Stimulated activated CD8-positive, alpha-beta memory T cell treated with anti-CD3 and anti-CD28 coated beads, Interleukin-7, amount 100 ng/mL, for 24 hours (primary cell): ENCODE measurements around the gene SLC22A2.
"Not testable (repeated sequence)": the region's sequence is repeated elsewhere in the genome, so short reads cannot be mapped to it uniquely, and the experiment has no call there.

Experiments used
- DNase-seq: peaks from one replicate; pipeline ENCODE4 v3.0.0-alpha.2; 2020; ENCODE audit warnings: low read depth

Gene SLC22A2

DNA sequence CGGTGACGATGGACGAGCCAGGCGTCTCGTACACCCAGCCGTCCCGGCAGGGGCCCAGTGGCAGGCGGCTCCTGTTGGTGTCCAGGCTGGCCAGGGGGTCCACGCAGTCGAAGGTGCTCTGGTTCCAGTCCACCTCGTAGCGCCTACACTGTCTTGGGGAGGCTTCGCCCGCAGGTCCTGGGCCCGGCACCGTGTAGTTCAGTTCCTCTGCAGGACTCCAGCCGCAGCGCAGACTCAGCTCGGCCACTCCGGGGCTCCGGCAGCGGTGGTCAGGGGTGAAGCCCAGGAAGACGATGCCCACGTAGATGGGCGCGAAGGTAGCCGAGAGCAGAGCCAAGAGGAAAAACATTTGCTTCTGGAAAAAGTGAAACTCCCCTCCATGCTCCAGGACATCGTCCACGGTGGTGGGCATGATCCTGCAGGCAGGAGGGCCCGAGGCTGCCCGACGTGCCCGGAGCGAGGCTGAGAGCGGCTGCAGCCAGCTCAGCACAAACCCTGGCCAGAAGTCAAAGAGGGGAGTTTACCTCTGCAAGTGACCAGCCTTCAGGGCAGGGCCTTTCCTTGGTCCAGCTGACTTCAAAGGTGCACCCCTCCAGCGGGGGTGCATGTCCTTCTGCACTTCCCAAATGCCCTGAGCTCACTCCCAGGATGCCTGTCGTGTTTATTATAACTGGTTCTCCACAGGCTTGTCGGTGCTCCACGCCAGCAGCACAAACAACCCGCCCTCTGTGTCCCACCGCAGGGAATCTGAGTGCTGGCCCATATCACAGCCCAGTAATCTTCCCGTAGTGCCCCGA lies at the start of gene SLC22A2:
TSS of gene SLC22A2 (minus strand) at position 476 of the 797 bp plus-strand sequence. CDS start at position 412, 64 bp downstream.
- no peak for DNase-seq

DNA sequence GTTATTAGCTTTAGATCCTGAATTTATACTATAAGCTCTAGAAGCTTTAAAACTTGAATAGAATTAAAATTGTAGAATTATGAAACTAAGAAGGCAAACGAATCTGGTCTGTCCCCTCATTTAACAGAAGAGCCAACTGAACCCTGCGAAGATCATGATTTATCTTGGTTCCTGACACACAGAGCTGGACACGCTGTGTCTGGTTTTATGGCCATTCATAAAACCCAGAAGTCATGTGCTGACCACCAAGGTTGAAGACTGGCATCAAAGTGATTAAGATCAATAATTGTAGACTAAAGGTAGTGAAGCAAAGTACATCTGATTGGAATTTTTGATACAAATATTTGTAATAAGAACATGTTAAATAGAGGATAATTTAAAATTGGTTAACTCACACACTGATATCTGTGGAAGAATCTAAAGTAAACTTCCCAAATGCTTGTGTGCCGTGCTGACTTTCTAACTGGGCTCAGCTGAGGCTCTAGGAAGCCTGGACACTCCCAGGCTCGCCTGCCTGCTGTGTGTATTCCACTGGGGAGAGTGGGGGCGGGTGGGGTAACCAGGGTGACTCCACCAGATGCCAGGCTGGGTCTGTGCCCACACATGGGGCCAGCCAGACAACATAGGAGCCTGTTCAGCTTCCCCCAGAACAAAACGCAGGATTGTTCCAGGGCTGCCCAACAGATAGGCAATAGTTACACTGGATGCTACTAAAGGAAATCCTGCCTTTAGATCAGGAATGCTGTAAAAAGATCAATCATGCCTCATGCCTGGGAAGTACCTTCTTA lies 47.5 kb upstream of the SLC22A2 start:
- DNase-seq: no peak

DNA sequence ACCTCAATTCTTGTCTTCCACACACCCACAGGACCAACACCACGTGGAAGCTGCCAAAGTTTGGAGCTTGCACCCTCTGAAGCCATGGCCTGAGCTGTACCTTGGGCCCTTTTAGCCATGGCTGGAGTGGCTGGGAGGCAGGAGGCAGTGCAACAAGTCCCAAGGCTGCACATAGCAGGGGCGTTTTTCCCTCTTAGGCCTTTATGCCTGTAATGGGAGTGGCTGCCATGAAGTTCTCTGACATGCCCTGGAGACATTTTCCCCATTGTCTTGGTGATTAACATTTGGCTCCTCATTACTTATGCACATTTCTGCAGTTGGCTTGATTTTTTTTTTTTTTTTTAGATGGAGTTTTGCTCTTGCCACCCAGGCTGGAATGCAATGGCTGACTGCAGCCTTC lies 45.2 kb upstream of the SLC22A2 start:
- no peak for DNase-seq

DNA sequence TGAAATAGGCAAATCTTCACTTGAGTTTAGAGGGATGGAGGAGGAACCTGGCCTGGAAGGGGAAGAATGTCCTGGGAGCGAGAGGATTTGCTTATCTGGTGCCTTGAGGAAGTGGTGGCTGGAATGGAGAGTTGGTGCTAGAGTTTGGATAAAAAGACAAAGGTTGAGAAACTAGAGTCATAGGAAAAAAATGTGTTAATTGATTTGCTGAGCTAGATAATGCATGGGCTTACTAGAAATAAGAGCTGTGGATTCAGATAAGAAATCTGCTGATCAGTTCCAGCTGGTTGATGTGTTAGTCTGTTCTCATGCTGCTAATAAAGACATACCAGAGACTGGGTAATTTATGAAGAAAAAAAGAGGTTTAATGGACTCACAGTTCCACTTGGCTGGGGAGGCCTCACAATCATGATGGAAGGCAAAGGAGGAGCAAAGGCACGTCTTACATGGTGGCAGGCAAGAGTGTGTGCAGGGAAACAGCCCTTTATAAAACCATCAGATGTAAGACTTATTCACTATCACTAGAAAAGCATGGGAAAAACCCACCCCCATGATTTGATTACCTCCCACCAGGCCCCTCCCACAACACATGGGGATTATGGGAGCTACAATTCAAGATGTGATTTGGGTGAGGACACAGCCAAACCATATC lies 43.9 kb upstream of the SLC22A2 start:
- not testable (repeated sequence) for DNase-seq

DNA sequence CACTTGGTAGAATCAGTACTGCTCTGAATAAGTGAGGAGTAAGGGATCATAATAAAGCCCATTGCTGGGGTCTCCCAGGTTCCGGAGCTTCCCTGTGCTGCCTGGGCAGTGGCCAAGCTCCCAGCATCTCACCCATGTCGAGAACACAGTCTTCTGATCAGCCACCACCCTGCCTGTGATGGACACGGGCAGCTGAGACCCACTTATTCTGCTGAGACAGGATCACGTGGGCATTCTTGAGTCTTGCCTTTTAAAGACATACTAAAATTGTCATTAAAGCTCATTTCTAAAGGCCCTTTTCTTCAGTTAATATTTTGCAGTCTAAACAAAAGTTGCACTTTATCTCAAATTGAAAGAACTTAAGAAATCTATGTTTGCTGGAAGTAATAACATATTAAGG lies 42.7 kb upstream of the SLC22A2 start:
- DNase-seq: no peak

GRCh38 chr6:160300076-160300695 lies 41.6 kb upstream of the SLC22A2 start:
- DNase-seq: no peak

- no peak for DNase-seq
Observed at GRCh38 chr6:160299559-160299958, 40.9 kb upstream of the SLC22A2 start.

DNA sequence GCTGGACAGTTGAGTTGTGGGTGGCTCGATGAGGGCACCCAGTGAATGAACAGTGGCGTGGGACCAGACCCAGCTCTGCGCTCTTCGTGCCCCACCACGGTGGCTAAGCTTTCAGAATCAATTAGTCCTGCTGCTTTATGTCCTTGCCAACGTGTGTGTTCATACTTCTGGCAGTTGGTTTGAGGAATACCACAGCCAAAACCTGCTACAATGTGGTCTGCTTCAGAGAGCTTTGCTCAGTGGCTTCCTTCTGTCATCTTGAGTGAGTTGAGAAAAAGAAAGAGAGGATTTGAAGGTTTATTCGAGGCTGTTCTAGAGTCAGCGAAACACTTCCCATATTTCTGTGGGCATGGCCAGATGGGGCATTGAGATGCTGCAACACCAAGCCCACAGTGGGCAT lies 39.5 kb upstream of the SLC22A2 start:
- no peak for DNase-seq

DNA sequence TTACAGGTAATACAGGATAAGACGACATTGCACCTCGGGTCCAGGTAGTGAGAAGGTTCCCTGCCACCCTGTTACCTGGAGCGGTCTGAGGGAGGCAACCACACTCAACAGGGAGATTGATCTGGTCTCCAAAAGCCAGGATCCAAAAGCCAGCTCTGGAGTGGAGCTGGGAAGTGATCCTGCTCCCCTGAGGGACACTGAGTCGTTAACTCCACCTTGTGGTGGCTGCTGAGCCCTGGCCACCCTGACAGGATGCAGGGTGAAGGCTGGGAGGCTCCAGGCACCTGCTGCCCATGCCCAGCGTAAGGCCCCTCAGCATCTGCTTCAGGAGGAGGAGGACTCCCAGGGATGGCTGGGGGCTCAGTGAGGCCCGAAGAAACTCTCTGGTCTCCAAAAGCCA lies 38.7 kb upstream of the SLC22A2 start:
- no peak for DNase-seq

GRCh38 chr6:160293844-160294243 lies 35.2 kb upstream of the SLC22A2 start:
- DNase-seq: no peak

DNA sequence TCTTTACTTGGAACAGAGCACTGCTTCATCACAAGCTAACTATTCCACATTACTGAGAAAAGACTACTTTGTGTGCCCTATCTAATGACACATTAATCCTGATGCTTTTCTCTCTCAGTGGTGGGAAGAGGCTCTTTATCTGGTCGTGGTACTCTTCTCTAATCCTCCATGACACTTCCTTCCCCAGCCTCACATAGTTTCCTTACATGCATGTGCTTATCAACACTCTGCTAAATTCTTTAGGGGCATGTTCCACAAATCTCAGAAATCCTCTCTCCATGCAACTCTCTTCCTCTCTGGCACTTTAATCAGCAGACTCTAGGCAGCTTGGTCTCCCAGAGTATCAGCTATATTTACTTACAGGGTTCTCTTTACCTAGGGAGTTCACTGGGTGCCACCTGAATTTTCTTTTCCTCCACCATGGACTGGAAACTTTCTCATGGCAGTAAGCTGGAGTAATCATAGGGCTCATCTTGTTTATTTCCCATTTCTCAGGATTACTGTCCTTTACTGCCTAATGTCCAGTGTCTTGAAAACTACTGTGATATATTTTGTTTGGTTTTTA lies 27.0 kb upstream of the SLC22A2 start:
- DNase-seq: no peak

- DNase-seq: no peak
Observed at GRCh38 chr6:160284575-160284974, 26.0 kb upstream of the SLC22A2 start.

DNA sequence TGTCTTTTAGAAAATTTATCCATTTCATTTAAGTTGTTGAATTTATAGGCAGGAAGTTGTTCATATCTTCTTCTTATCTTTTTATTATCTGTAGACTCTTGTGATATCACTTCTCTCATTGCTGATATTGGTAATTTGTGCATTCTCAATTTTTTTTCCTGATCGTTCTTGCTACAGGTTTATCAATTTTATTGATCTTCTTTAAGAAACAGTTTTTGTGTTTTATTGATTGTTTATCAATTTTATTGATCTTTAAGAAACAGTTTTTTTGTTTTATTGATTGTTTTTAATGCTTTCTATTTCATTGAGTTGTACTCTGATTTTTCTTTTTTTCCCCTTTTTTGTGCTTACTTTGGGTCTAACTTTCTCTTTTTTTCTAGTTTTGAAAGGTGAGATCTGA lies 23.8 kb upstream of the SLC22A2 start:
- DNase-seq: no peak

- no peak for DNase-seq
Observed at GRCh38 chr6:160279850-160280249, 21.2 kb upstream of the SLC22A2 start.

GRCh38 chr6:160278786-160279310 lies 20.2 kb upstream of the SLC22A2 start:
- DNase-seq: no peak

DNA sequence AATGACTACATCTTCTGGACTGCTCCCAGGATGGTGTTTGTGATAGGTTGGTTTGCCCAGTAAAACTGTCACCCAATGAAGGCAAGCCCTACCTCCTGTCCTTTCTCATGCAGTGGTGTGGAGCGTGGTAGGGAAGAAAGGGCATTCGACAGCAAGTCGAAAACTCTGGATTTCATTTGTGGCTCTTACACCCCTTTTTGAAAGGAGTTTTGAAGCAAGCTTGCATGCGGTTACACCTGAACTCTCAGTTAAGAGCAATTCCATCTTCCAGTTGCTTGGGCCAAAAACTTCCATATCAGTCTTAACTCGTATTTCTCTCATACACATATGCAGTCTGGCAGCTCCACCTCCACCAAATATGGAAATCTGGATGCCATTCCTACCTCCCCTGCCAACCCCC lies 19.7 kb upstream of the SLC22A2 start:
- no peak for DNase-seq

DNA sequence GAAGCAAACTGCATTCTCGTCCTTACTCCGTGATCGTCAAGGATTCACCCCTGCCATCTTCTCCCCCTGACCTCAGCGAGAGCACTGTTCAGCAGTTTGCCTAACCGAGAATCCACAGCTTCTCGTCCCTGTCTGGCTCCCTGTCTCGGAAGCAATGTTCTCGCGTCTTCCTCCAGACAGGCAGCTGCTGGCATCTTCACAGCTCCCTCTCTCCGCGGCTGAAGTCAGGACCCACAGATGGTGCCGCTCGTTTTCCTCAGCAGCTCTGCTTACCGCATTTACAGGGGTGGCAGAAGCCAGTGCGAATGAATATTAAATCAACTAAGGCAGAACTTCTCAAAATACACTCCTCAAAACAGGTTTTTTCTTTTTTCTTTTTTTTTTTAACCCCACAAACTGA lies 18.9 kb upstream of the SLC22A2 start:
- no peak for DNase-seq

DNA sequence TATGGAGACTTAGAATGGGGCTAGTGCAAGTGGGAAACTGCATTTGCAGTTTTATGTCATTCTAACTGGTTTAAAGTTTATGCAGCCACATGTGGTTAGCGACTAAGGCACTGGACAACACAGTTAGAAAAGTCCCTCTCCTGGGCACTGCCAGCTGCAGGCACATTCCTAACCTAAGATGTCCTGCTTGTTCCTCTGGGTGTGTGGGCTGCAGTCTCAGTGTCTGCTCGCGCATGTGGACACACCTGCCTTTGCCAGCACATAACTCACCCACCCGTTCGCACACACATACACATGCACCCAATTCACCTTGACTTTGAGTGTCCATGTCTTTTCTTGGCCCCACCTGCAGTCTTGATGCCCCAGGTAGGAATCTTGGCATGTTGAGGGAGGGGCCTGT lies 18.5 kb upstream of the SLC22A2 start:
- no peak for DNase-seq

DNA sequence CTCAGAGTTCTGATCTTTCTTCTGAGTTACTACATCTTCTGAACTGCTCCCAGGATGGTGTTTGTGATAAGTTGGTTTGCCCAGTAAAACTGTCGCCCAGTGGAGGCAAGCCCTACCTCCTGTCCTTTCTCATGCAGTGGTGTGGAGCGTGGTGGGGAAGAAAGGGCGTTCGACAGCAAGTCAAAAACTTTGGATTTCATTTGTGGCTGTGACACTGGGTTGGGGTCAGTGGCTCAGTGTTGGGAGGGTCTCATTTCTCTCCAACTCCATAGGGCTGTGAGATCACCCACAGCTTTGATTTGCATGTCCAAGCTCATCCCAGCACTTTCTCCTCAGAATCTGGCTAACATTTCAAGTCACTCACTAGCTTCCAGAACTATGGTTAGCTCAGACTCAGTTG lies 17.5 kb upstream of the SLC22A2 start:
- DNase-seq: no peak

DNA sequence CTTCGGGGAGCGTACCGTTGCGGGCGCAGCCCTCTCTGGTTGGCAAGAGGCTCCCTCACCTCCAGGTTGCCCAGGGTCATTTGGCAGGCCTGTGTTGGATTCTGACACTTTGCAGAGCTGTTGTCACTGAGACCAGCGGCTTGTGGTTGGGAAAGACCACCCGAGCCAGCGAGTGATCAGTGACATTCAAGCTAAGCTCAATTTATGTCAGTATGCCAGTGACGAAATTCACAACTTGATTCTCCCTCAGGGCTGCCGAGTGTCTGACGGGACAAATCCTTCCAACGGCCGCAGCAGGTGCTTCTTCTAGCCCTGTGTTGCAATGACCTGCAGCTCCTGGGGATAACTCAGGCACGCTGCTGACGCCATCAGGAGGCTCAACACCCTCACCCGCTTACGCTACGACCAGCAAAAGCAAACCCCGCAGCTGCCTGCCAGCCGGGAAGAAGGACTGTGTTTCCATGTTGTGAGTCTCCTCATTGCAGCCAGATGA lies 16.9 kb upstream of the SLC22A2 start:
- no peak for DNase-seq

DNA sequence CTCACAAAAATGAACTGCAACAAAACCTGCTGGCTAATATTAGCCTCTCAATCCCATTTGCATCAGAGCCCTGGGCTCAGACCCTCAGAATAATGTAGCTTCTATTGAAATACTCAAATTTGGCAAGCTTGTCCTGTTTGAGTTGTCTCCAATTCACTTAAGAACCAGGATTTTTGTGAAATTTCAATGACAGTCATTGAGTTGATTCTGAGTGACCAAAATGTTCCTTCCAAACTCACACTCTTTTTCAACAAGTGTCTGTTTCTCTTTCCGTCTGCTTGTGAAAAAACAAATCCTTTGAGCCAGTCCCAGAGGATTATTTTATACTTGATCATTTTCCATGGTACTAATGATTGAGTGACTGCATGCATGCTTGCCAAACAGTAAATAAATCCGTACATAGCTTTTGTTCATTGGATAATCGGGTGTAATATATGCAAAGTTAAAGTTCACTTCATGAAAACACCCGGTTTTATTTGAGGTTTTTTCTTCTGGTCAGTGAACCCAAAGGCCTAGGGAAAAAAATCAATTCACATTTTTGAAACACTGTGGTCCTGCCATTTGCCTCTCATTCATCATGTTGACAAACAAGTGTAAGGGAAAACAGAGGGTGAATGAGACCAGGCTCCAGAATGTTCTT lies 16.4 kb upstream of the SLC22A2 start:
- no peak for DNase-seq
